H1 (cell line): ENCODE data around the gene SCYGR4. TPM values are rescaled to one million over a fixed set of nuclear protein-coding genes. Genes with fewer than 3 reads are reported as not detected.

Experiments
- CTCF ChIA-PET: fragments of 300-600 bp; sonication (Branson Sonifier 250); formaldehyde crosslinking; loops from one replicate; lab custom pipeline; 2021; ENCODE audit not compliant: partially characterized antibody; lab: Charles Lee
- POLR2A ChIA-PET: fragments of 300-600 bp; sonication (Branson Sonifier 250); formaldehyde crosslinking; loops from one replicate; lab custom pipeline; 2021; ENCODE audit warnings: inconsistent platforms; ENCODE audit not compliant: partially characterized antibody; lab: Charles Lee
- DNase-seq, 2 experiments: peaks; one replicate each; pipeline versions ENCODE4 v3.0.0 to v3.0.0-alpha.2; 2010 to 2022; ENCODE audit warnings: low spot score in 2 of 2, low read depth in 1 of 2, mixed read lengths in 1 of 2
- FAIRE-seq: peaks from 2 replicates; lab custom pipeline; 2011; peaks lifted over from hg19 to GRCh38; lab: Jason Lieb, UNC
- H2AFZ ChIP-seq: 2 replicates; pipeline ENCODE4 v1.8.1; 2012; ENCODE audit warnings: low read length, inconsistent platforms
- H2AK5ac ChIP-seq: 2 replicates; pipeline ENCODE4 v1.6.1; 2013; ENCODE audit warnings: low read depth, low read length
- H2BK120ac ChIP-seq: replicated peaks from 2 replicates; pipeline ENCODE3; 2013; ENCODE audit warnings: low read depth, low read length, inconsistent platforms
- H2BK12ac ChIP-seq: 2 replicates; pipeline ENCODE4 v1.6.1; 2013; ENCODE audit warnings: low read depth, low read length
- H2BK15ac ChIP-seq: 2 replicates; pipeline ENCODE4 v1.6.1; 2013; ENCODE audit warnings: low read length
- H2BK20ac ChIP-seq: 2 replicates; pipeline ENCODE4 v1.6.1; 2013; ENCODE audit warnings: low read length
- H2BK5ac ChIP-seq: 2 replicates; pipeline ENCODE4 v1.6.1; 2013; ENCODE audit warnings: low read depth, low read length
- H3K14ac ChIP-seq: 2 replicates; pipeline ENCODE4 v1.6.1; 2013; ENCODE audit warnings: inconsistent platforms; ENCODE audit not compliant: insufficient read length
- H3K18ac ChIP-seq: 2 replicates; pipeline ENCODE4 v1.6.1; 2013; ENCODE audit warnings: low read length; ENCODE audit errors: extremely low read depth
- H3K23ac ChIP-seq: 2 replicates; pipeline ENCODE4 v1.6.1; 2013; ENCODE audit warnings: inconsistent platforms; ENCODE audit not compliant: insufficient read length
- H3K23me2 ChIP-seq: 2 replicates; pipeline ENCODE4 v1.6.1; 2013; ENCODE audit warnings: low read depth, low read length
- H3K27ac ChIP-seq: 2 replicates; pipeline ENCODE4 v1.6.1; 2011; ENCODE audit warnings: low read depth, low read length, inconsistent platforms
- H3K27me3 ChIP-seq, 4 experiments: replicated peaks in 1 of 4; 1 replicate in 1 of 4; 2 replicates in 3 of 4; pipeline versions ENCODE4 v1.6.1 to v1.8.1; 2011 to 2013; ENCODE audit warnings: low read length in 3 of 4, mild to moderate bottlenecking in 3 of 4, inconsistent platforms in 2 of 4, mixed read lengths in 2 of 4, moderate library complexity in 1 of 4; ENCODE audit not compliant: control insufficient read depth in 3 of 4, insufficient read depth in 3 of 4; ENCODE audit errors: extremely low read depth in 1 of 4
- H3K36me3 ChIP-seq, 4 experiments: 2 replicates each; pipeline versions ENCODE4 v1.6.1 to v1.8.1; 2011 to 2013; ENCODE audit warnings: mild to moderate bottlenecking in 4 of 4, low read length in 3 of 4, moderate library complexity in 2 of 4, control low read depth in 1 of 4, inconsistent platforms in 1 of 4; ENCODE audit not compliant: insufficient read depth in 4 of 4, control insufficient read depth in 2 of 4
- H3K4ac ChIP-seq: replicated peaks from 2 replicates; pipeline ENCODE3; 2013; ENCODE audit warnings: low read length, low read depth, mixed read lengths, inconsistent platforms; ENCODE audit not compliant: insufficient read length
- H3K4me1 ChIP-seq, 4 experiments: replicated peaks in 1 of 4; 1 replicate in 1 of 4; 2 replicates in 3 of 4; pipeline versions ENCODE4 v1.6.1 to v1.8.1; 2011 to 2013; ENCODE audit warnings: low read length in 3 of 4, inconsistent platforms in 2 of 4, mixed read lengths in 1 of 4; ENCODE audit not compliant: insufficient read depth in 4 of 4, control insufficient read depth in 3 of 4
- H3K4me2 ChIP-seq, 2 experiments: 2 replicates each; pipeline versions ENCODE4 v1.6.1 to v1.8.1; 2011 to 2013; ENCODE audit warnings: low read depth in 2 of 2, low read length in 2 of 2, control low read depth in 1 of 2, inconsistent platforms in 1 of 2, mild to moderate bottlenecking in 1 of 2; ENCODE audit not compliant: insufficient read depth in 1 of 2
- H3K4me3 ChIP-seq, 4 experiments: fragments of 200-600, 300-600 bp in 1 of 4; sonication (generic), shearing (Covaris generic), sonication (Bioruptor Twin) in 1 of 4; 2 replicates each; pipeline versions ENCODE4 v1.5.1 to v1.8.1; 2011 to 2016; ENCODE audit warnings: low read length in 4 of 4, low read depth in 3 of 4, control low read depth in 2 of 4, inconsistent platforms in 2 of 4, mild to moderate bottlenecking in 2 of 4, mixed read lengths in 1 of 4, moderate library complexity in 1 of 4; ENCODE audit not compliant: insufficient read depth in 2 of 4; ENCODE audit errors: extremely low read depth in 1 of 4
- H3K56ac ChIP-seq: replicated peaks from 2 replicates; pipeline ENCODE3; 2013; ENCODE audit warnings: low read depth, mild to moderate bottlenecking, mixed read lengths, low read length, inconsistent platforms; ENCODE audit not compliant: insufficient read length
- H3K79me1 ChIP-seq: 2 replicates; pipeline ENCODE4 v1.6.1; 2013; ENCODE audit warnings: low read depth, low read length, control low read depth
- H3K79me2 ChIP-seq, 2 experiments: 2 replicates each; pipeline versions ENCODE4 v1.6.1 to v1.8.1; 2012 to 2013; ENCODE audit warnings: low read length in 2 of 2, mild to moderate bottlenecking in 2 of 2, inconsistent platforms in 1 of 2; ENCODE audit not compliant: insufficient read depth in 2 of 2, control insufficient read depth in 1 of 2
- H3K9ac ChIP-seq, 4 experiments: replicated peaks in 1 of 4; 1 replicate in 1 of 4; 2 replicates in 3 of 4; pipeline versions ENCODE4 v1.6.1 to v1.8.1; 2011 to 2013; ENCODE audit warnings: low read depth in 3 of 4, low read length in 3 of 4, control low read depth in 2 of 4, mild to moderate bottlenecking in 2 of 4, moderate library complexity in 2 of 4, inconsistent platforms in 1 of 4; ENCODE audit errors: extremely low read depth in 1 of 4
- H3K9me3 ChIP-seq, 2 experiments: 2 replicates each; pipeline versions ENCODE4 v1.6.1 to v1.8.1; 2012 to 2013; ENCODE audit warnings: mild to moderate bottlenecking in 2 of 2, moderate library complexity in 2 of 2, control low read depth in 1 of 2, inconsistent platforms in 1 of 2, low read depth in 1 of 2, low read length in 1 of 2, mixed read lengths in 1 of 2; ENCODE audit not compliant: insufficient read depth in 2 of 2
- H4K20me1 ChIP-seq, 2 experiments: replicated peaks in 1 of 2; 2 replicates each; pipeline versions ENCODE3 to v1.8.1; 2011 to 2013; ENCODE audit warnings: inconsistent platforms in 2 of 2, low read length in 2 of 2, mild to moderate bottlenecking in 1 of 2; ENCODE audit not compliant: insufficient read depth in 2 of 2, control insufficient read depth in 1 of 2
- H4K5ac ChIP-seq: 2 replicates; pipeline ENCODE4 v1.6.1; 2013; ENCODE audit warnings: low read length, low read depth, mixed read lengths, inconsistent platforms; ENCODE audit not compliant: insufficient read length
- H4K8ac ChIP-seq: 2 replicates; pipeline ENCODE4 v1.8.0; 2013; ENCODE audit warnings: mild to moderate bottlenecking, moderate library complexity, low read length, inconsistent platforms; ENCODE audit not compliant: insufficient read depth; ENCODE audit errors: extremely low read depth
- H4K91ac ChIP-seq: replicated peaks from 2 replicates; pipeline ENCODE3; 2013; ENCODE audit warnings: low read length, mixed read lengths, inconsistent platforms; ENCODE audit not compliant: insufficient read length
- CEBPB ChIP-seq: IDR thresholded peaks from 2 replicates; pipeline ENCODE4 v1.6.1; 2012; ENCODE audit warnings: low read depth, low read length
- JUND ChIP-seq: IDR thresholded peaks from 2 replicates; pipeline ENCODE4 v1.6.1; 2011; ENCODE audit warnings: mild to moderate bottlenecking, improper control_type of control experiment, low read length
- KDM4A ChIP-seq: IDR thresholded peaks from one replicate; pipeline ENCODE4 v1.7.1; 2012; ENCODE audit warnings: low read depth, mild to moderate bottlenecking, moderate library complexity, low read length, inconsistent platforms; ENCODE audit not compliant: severe bottlenecking
- NANOG ChIP-seq: IDR thresholded peaks from 2 replicates; pipeline ENCODE4 v1.6.1; 2011; ENCODE audit warnings: low read length, low read depth, mild to moderate bottlenecking, inconsistent platforms; ENCODE audit not compliant: insufficient read depth, poor library complexity, severe bottlenecking
- SAP30 ChIP-seq: fragments of 300-600 bp; sonication (generic); IDR thresholded peaks from 2 replicates; pipeline ENCODE4 v1.7.1; 2012; ENCODE audit warnings: low read length, moderate library complexity, mild to moderate bottlenecking, inconsistent platforms; ENCODE audit not compliant: insufficient read depth, insufficient replicate concordance
- WGBS, 2 experiments: shearing (Covaris generic) in 1 of 2; methylation state at CpG; one replicate each; pipeline versions ENCODE4 v1.1.6 to v1.1.7; 2013 to 2015; ENCODE audit warnings: low lambda C conversion rate in 2 of 2, mixed read lengths in 2 of 2, inconsistent platforms in 1 of 2, low coverage in 1 of 2, missing lambda C conversion rate in 1 of 2; ENCODE audit not compliant: insufficient replicate concordance in 2 of 2, insufficient coverage in 1 of 2, insufficient read length in 1 of 2; ENCODE audit errors: extremely low coverage in 1 of 2, missing lambda C conversion rate in 1 of 2; 5-methylcytosine and 5-hydroxymethylcytosine counted together
- polyA plus RNA-seq, 7 experiments: library from polyadenylated mRNA; depleted of rRNA in 3 of 7; stranded (reverse) in 5 of 7; unstranded in 2 of 7; fragments of >200 nt in 5 of 7; fragments of 200-250 nt in 2 of 7; gene quantifications; 1 replicate in 5 of 7; 2 replicates in 1 of 7; 4 replicates in 1 of 7; pipeline versions ENCODE4 v1.2.1 to v1.2.3, GENCODE V29; 2011 to 2013; ENCODE audit warnings: missing spikeins in 2 of 7, mixed read lengths in 2 of 7
- total RNA-seq: library from RNA; stranded (reverse); fragmentation: NEBNext Ultra II Directional; extraction: Animal tissue kit (Norgen Biotek cat#: 25700); gene quantifications from 2 replicates; pipeline ENCODE4 v1.2.1, GENCODE V29; 2021
- TF ChIP-seq, protein P1 (sequence below): IDR thresholded peaks from 2 replicates; pipeline ENCODE4 v1.6.1; 2012; ENCODE audit warnings: inconsistent platforms

Gene SCYGR4
- total and polyA plus RNA-seq, 2 of the 8 experiments (the other 6 are each of a cell fraction or from before 2014, with no cell fraction given): not detected

DNA sequence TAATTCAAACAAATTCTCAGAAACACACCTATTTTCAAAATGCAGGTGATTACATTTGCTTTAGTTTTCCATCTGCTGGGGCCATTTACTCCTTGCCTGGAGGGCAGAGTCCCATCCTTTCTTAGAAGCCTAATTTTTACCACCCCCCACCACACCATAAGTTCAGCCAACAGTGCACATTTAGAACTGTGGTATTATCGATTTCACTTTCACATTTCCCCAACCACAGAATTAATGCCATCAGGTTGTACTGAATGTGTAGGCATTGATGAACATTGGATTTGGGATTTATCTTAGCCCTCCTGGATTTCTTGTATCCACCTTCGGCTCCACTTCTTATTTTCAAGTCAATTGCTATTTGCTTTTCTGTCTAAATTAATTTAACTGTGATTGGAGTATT, 7.2 kb upstream of the SCYGR4 start:
- Histone ChIP-seq H3K18ac (no peak overlapping the region), H2AFZ (no peak overlapping the region), H2BK15ac (no peak overlapping the region), H3K4me1 (no peaks in the 10 kb centered on the region), H3K27ac (no peak overlapping the region), H3K56ac (no peak overlapping the region), H4K91ac (no peak overlapping the region), H3K79me1 (no peaks in the 10 kb centered on the region), H4K20me1 (no peaks in the 10 kb centered on the region), H3K4ac (no peak overlapping the region), H2BK12ac (no peak overlapping the region), H3K4me2 (no peak overlapping the region), H3K9ac (no peak overlapping the region), H3K27me3 (no peaks in the 10 kb centered on the region), H4K8ac (no peak overlapping the region), H2BK120ac (no peak overlapping the region), H3K14ac (no peak overlapping the region), H3K23ac (no peak overlapping the region), H3K23me2 (no peaks in the 10 kb centered on the region), H3K36me3 (no peaks in the 10 kb centered on the region), H3K4me3 (no peak overlapping the region), H4K5ac (no peak overlapping the region), H3K79me2 (no peaks in the 10 kb centered on the region), H3K9me3 (no peaks in the 10 kb centered on the region), H2AK5ac (no peak overlapping the region), H2BK20ac (no peak overlapping the region), H2BK5ac (no peak overlapping the region)
- POLR2A ChIA-PET: no interaction called here
- TF ChIP-seq, protein P1, sequence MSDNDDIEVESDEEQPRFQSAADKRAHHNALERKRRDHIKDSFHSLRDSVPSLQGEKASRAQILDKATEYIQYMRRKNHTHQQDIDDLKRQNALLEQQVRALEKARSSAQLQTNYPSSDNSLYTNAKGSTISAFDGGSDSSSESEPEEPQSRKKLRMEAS: no peak
- TF ChIP-seq KDM4A: no peak
- TF ChIP-seq JUND: no peak
- no peak for TF ChIP-seq SAP30
- no peak for TF ChIP-seq CEBPB
- TF ChIP-seq NANOG: no peak
- DNase-seq (no peak), FAIRE-seq (no peak)
- CTCF ChIA-PET: interaction anchor here (0.7 kb wide), 1 partner anchor 80 kb away, joined by 3 read pairs; no protein-coding TSS in a partner anchor
- WGBS, 2 experiments: 90% methylated on average over 2 of the region's 2 CpGs; no CpG with 5 or more reads in 1 of the 2 experiments
